Loucy (cell line): ENCODE data around the gene STX19.
A peak's percentile ranks its signal among the peaks of the same experiment; 100 is the strongest.

Experiments used
- EZH2phosphoT487 ChIP-seq: fragments of 200-600 bp; IDR thresholded peaks from 2 replicates; pipeline ENCODE4 v1.6.1; 2018; ENCODE audit warnings: antibody characterized with exemption, mild to moderate bottlenecking, moderate library complexity, borderline replicate concordance
- TF ChIP-seq, protein P1 (sequence below): fragments of 200-600 bp; sonication (generic); conservative IDR thresholded peaks from 2 replicates; pipeline ENCODE4 v1.5.1; 2014; ENCODE audit warnings: mild to moderate bottlenecking, antibody characterized with exemption, low read length

DNA sequence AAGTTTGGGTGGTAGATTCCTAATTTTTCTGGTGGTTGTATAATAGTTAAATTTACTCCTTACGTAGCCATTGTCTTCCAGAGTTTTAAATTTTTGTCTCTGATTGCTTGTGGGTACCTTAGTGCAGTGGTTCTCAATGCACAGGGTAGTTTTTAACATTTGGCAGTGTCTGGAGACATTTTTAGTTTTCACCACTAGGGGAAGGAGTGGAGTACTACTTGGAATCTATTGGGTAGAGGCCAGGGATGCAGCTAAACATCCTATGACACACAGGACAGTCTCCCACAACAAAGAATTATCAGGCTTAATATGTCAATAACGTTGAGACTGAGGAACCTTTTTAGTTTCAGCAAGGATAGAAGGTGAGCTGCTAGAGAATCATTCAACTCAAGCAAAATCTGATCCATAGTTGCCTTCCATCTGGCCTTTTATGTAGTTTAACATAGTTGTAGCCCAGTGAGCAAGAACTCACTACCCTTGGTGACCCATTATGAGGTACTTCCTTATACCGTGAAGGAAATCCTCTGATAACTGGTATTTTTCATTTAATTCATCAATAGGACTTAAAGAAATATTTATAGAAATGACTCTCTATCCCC, 8.6 kb upstream of the STX19 start:
- TF ChIP-seq, protein P1, sequence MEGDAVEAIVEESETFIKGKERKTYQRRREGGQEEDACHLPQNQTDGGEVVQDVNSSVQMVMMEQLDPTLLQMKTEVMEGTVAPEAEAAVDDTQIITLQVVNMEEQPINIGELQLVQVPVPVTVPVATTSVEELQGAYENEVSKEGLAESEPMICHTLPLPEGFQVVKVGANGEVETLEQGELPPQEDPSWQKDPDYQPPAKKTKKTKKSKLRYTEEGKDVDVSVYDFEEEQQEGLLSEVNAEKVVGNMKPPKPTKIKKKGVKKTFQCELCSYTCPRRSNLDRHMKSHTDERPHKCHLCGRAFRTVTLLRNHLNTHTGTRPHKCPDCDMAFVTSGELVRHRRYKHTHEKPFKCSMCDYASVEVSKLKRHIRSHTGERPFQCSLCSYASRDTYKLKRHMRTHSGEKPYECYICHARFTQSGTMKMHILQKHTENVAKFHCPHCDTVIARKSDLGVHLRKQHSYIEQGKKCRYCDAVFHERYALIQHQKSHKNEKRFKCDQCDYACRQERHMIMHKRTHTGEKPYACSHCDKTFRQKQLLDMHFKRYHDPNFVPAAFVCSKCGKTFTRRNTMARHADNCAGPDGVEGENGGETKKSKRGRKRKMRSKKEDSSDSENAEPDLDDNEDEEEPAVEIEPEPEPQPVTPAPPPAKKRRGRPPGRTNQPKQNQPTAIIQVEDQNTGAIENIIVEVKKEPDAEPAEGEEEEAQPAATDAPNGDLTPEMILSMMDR, result peak; percentile 72
- TF ChIP-seq EZH2phosphoT487, result no peak
